HepG2 (cell line): ENCODE measurements around the gene DHFR2. TPM values are rescaled to one million over a fixed set of nuclear protein-coding genes. Genes with fewer than 3 reads are reported as not detected.
A peak's percentile ranks its signal among the peaks of the same experiment; 100 is the strongest.

Experiments used
- MAZ ChIP-seq, 2 experiments: sonication (generic) in 1 of 2; formaldehyde crosslinking in 1 of 2; IDR thresholded peaks; 2 replicates each; pipeline versions ENCODE4 v1.5.0 to v1.6.1; 2012 to 2020; ENCODE audit warnings: low read depth in 2 of 2, mild to moderate bottlenecking in 2 of 2, borderline replicate concordance in 1 of 2, improper control_type of control experiment in 1 of 2, low read length in 1 of 2, missing genetic modification reagents in 1 of 2, moderate library complexity in 1 of 2
- MTF2 ChIP-seq: sonication (generic); formaldehyde crosslinking; IDR thresholded peaks from 2 replicates; pipeline ENCODE4 v1.5.0; 2020; ENCODE audit warnings: missing genetic modification reagents, borderline replicate concordance
- MXI1 ChIP-seq: IDR thresholded peaks from 3 replicates; pipeline ENCODE4 v1.6.1; 2012; ENCODE audit warnings: low read depth, low read length, inconsistent platforms, borderline replicate concordance
- NFYC ChIP-seq: IDR thresholded peaks from 2 replicates; pipeline ENCODE4 v1.6.1; 2016; ENCODE audit warnings: missing genetic modification reagents, missing compliant biosample characterization
- POLR2A ChIP-seq, 2 experiments: IDR thresholded peaks; 2 replicates each; pipeline ENCODE4 v1.6.1; 2011; ENCODE audit warnings: low read depth in 2 of 2, low read length in 2 of 2, mild to moderate bottlenecking in 1 of 2, moderate library complexity in 1 of 2; ENCODE audit not compliant: insufficient read depth in 1 of 2
- PRMT3 ChIP-seq: sonication (generic); formaldehyde crosslinking; IDR thresholded peaks from 2 replicates; pipeline ENCODE4 v1.8.1; 2022; ENCODE audit warnings: low read depth, mild to moderate bottlenecking, moderate library complexity, missing genetic modification reagents, borderline replicate concordance
- RBFOX2 ChIP-seq: fragments of 200-400 bp; formaldehyde crosslinking; IDR thresholded peaks from 2 replicates; pipeline ENCODE4 v1.6.1; 2017; ENCODE audit warnings: low read depth, mild to moderate bottlenecking, low read length
- REPIN1 ChIP-seq: sonication (generic); formaldehyde crosslinking; IDR thresholded peaks from 2 replicates; pipeline ENCODE4 v1.8.0; 2022; ENCODE audit warnings: missing genetic modification reagents, low read depth, mild to moderate bottlenecking, borderline replicate concordance
- SALL2 ChIP-seq: sonication (generic); formaldehyde crosslinking; IDR thresholded peaks from 2 replicates; pipeline ENCODE4 v1.8.1; 2023; ENCODE audit warnings: mild to moderate bottlenecking, missing genetic modification reagents, inconsistent platforms
- TGIF2 ChIP-seq: IDR thresholded peaks from 2 replicates; pipeline ENCODE4 v1.6.1; 2016; ENCODE audit warnings: control low read depth, missing compliant biosample characterization
- ZBTB7B ChIP-seq: sonication (generic); formaldehyde crosslinking; IDR thresholded peaks from 2 replicates; pipeline ENCODE4 v1.4.0; 2020; ENCODE audit warnings: missing genetic modification reagents
- ZNF207 ChIP-seq: fragments of 450-650 bp; IDR thresholded peaks from 2 replicates; pipeline ENCODE4 v1.6.1; 2016; ENCODE audit warnings: antibody characterized with exemption, borderline replicate concordance
- ZNF224 ChIP-seq: sonication (generic); formaldehyde crosslinking; IDR thresholded peaks from 2 replicates; pipeline ENCODE4 v1.5.0; 2020; ENCODE audit warnings: mild to moderate bottlenecking, missing genetic modification reagents
- ZNF235 ChIP-seq: sonication (generic); formaldehyde crosslinking; IDR thresholded peaks from 2 replicates; pipeline ENCODE4 v1.8.1; 2023; ENCODE audit warnings: mild to moderate bottlenecking, missing genetic modification reagents, borderline replicate concordance
- ZNF3 ChIP-seq: IDR thresholded peaks from 2 replicates; pipeline ENCODE4 v1.7.0; 2017; ENCODE audit warnings: inconsistent platforms
- ZNF563 ChIP-seq: sonication (generic); formaldehyde crosslinking; IDR thresholded peaks from 2 replicates; pipeline ENCODE4 v1.8.0; 2022; ENCODE audit warnings: mild to moderate bottlenecking, moderate library complexity, missing genetic modification reagents
- ZNF629 ChIP-seq: sonication (generic); formaldehyde crosslinking; conservative IDR thresholded peaks from 2 replicates; pipeline ENCODE4 v1.5.0; 2020; ENCODE audit warnings: missing genetic modification reagents
- ZNF7 ChIP-seq: IDR thresholded peaks from 2 replicates; pipeline ENCODE4 v1.6.1; 2016; ENCODE audit warnings: missing biosample characterization, missing genetic modification reagents
- ZSCAN20 ChIP-seq: sonication (generic); formaldehyde crosslinking; IDR thresholded peaks from 2 replicates; pipeline ENCODE4 v1.4.0; 2020; ENCODE audit warnings: missing genetic modification reagents, mild to moderate bottlenecking, borderline replicate concordance
- polyA plus RNA-seq, 8 experiments: library from polyadenylated mRNA; depleted of rRNA in 3 of 8; stranded (reverse) in 7 of 8; unstranded in 1 of 8; fragments of >200 nt; fragmentation: Illumina TruSeq in 4 of 8; extraction: Trizol in 4 of 8; gene quantifications; 2 replicates each; pipeline versions ENCODE4 v1.2.1 to v1.2.3, GENCODE V29; 2011 to 2016; ENCODE audit warnings: low read depth in 4 of 8, missing spikeins in 1 of 8, mixed read lengths in 1 of 8; ENCODE audit not compliant: insufficient read depth in 1 of 8
- total RNA-seq, 5 experiments: library from RNA; depleted of rRNA; stranded (reverse); fragments of >200 nt; fragmentation: Illumina TruSeq; extraction: Trizol; gene quantifications; 2 replicates each; pipeline ENCODE4 v1.2.3, GENCODE V29; 2016; ENCODE audit warnings: low read depth in 1 of 5
- TF ChIP-seq, protein P1 (sequence below): sonication (generic); formaldehyde crosslinking; IDR thresholded peaks from 2 replicates; pipeline ENCODE4 v1.9.0; 2022; ENCODE audit warnings: missing genetic modification reagents, mild to moderate bottlenecking, borderline replicate concordance
- TF ChIP-seq, protein P2 (sequence below): IDR thresholded peaks from 2 replicates; pipeline ENCODE4 v1.6.1; 2016; ENCODE audit warnings: missing compliant biosample characterization, missing genetic modification reagents, borderline replicate concordance
- TF ChIP-seq, protein P3 (sequence below): IDR thresholded peaks from 2 replicates; pipeline ENCODE4 v1.6.1; 2018; ENCODE audit warnings: missing genetic modification reagents
- TF ChIP-seq, protein P4 (sequence below): sonication (generic); formaldehyde crosslinking; IDR thresholded peaks from 2 replicates; pipeline ENCODE4 v1.4.0; 2020; ENCODE audit warnings: missing genetic modification reagents; ENCODE audit errors: not compliant biosample characterization

DHFR2 gene
- total and polyA plus RNA-seq, 2 of the 13 experiments (the other 11 are each of a cell fraction or from before 2014, with no cell fraction given) = 1.4 to 4.6 TPM

DNA sequence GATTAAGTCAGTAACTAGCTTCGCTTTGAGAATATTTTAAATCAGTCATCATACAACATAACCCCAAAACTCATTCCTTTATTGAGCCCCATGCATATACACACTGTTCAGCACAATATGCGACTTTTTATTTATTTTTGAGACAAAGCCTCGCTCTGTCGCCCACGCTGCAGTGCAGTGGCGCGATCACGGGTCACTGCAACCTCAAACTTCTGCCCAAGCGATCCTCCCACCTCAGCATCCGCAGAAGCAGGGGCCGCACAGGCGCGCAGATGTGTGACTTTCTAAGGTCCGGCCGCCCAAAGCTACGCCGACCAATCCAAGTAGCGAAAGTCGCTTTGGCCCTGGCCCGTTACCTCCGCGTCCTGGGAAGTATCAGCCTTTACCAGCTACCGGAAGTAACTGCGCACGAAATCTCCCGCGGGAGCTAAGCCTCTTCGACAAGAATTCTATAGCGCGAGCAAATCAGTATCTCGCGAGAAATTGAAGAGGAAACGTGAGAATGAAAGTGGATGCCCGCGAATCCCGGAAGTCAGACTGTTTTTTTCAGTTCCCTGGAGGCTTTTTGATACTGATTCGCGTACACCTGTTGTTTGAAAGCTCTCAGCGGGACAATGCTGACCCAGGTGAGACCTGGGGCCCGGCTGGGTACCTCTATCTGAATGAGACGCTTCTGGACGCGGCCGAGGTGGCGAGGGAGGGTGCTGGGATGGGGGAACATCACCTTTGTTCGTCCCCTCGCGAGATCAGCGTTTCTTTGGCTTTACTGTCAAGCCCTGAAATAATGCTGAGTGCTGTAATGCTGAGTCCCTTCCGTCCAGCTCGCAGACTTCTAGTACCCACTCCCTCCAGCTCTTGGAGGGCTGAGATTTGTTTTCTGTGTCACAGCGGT is at the start of gene DHFR2, which contains the start of gene NSUN3 (continued):
- TF ChIP-seq NFYC (CRISPR knock-in tag) = peak; percentile 75
- TF ChIP-seq RBFOX2 = peak; percentile 72
- no peak for TF ChIP-seq MAZ (IDR thresholded peaks at IDR 0.05; ENCODE audit: borderline replicate concordance, low read depth, low read length)
- TF ChIP-seq MAZ (CRISPR knock-in tag; IDR thresholded peaks at IDR 0.05; ENCODE audit: low read depth) = peak; percentile 11; the same call in 1 of the 2 replicates
- TF ChIP-seq, protein P1, sequence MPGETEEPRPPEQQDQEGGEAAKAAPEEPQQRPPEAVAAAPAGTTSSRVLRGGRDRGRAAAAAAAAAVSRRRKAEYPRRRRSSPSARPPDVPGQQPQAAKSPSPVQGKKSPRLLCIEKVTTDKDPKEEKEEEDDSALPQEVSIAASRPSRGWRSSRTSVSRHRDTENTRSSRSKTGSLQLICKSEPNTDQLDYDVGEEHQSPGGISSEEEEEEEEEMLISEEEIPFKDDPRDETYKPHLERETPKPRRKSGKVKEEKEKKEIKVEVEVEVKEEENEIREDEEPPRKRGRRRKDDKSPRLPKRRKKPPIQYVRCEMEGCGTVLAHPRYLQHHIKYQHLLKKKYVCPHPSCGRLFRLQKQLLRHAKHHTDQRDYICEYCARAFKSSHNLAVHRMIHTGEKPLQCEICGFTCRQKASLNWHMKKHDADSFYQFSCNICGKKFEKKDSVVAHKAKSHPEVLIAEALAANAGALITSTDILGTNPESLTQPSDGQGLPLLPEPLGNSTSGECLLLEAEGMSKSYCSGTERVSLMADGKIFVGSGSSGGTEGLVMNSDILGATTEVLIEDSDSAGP (CRISPR knock-in tag) = peak; percentile 81; the same call in 1 of the 2 replicates
- peak; percentile 39; the same call in 1 of the 2 replicates for TF ChIP-seq ZBTB7B (CRISPR knock-in tag)
- no peak for TF ChIP-seq ZNF235
- peak; percentile 36; the same call in 1 of the 2 replicates for TF ChIP-seq ZNF224 (CRISPR knock-in tag)
- no peak for TF ChIP-seq MTF2 (CRISPR knock-in tag)
- TF ChIP-seq PRMT3 (CRISPR knock-in tag) = no peak
- 0 out of 2 replicates have a peak, but pooled peaks have one; percentile 47 for TF ChIP-seq SALL2 (CRISPR knock-in tag)
- TF ChIP-seq, protein P2, sequence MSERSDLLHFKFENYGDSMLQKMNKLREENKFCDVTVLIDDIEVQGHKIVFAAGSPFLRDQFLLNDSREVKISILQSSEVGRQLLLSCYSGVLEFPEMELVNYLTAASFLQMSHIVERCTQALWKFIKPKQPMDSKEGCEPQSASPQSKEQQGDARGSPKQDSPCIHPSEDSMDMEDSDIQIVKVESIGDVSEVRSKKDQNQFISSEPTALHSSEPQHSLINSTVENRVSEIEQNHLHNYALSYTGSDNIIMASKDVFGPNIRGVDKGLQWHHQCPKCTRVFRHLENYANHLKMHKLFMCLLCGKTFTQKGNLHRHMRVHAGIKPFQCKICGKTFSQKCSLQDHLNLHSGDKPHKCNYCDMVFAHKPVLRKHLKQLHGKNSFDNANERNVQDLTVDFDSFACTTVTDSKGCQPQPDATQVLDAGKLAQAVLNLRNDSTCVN (CRISPR knock-in tag) = peak; percentile 13; the same call in 1 of the 2 replicates
- no peak for TF ChIP-seq ZNF207
- peak; percentile 74 to 77 for TF ChIP-seq POLR2A (IDR thresholded peaks at IDR 0.05; ENCODE audit: insufficient read depth in 1 of 2, low read depth in 2 of 2, low read length in 2 of 2)
- TF ChIP-seq, protein P3, sequence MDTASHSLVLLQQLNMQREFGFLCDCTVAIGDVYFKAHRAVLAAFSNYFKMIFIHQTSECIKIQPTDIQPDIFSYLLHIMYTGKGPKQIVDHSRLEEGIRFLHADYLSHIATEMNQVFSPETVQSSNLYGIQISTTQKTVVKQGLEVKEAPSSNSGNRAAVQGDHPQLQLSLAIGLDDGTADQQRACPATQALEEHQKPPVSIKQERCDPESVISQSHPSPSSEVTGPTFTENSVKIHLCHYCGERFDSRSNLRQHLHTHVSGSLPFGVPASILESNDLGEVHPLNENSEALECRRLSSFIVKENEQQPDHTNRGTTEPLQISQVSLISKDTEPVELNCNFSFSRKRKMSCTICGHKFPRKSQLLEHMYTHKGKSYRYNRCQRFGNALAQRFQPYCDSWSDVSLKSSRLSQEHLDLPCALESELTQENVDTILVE (CRISPR knock-in tag) = peak; percentile 62
- TF ChIP-seq REPIN1 (CRISPR knock-in tag) = peak; percentile 35; the same call in 1 of the 2 replicates
- peak; percentile 9; the same call in 1 of the 2 replicates for TF ChIP-seq TGIF2 (CRISPR knock-in tag)
- TF ChIP-seq ZNF7 = no peak
- no peak for TF ChIP-seq ZNF629 (CRISPR knock-in tag)
- TF ChIP-seq MXI1 = peak; percentile 70; the same call in 1 of the 3 replicates
- peak; percentile 11; the same call in 1 of the 2 replicates for TF ChIP-seq ZSCAN20 (CRISPR knock-in tag)
- TF ChIP-seq, protein P4, sequence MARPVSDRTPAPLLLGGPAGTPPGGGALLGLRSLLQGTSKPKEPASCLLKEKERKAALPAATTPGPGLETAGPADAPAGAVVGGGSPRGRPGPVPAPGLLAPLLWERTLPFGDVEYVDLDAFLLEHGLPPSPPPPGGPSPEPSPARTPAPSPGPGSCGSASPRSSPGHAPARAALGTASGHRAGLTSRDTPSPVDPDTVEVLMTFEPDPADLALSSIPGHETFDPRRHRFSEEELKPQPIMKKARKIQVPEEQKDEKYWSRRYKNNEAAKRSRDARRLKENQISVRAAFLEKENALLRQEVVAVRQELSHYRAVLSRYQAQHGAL (CRISPR knock-in tag) = no peak
- TF ChIP-seq ZNF563 (CRISPR knock-in tag) = peak; percentile 69; the same call in 1 of the 2 replicates
- no peak for TF ChIP-seq ZNF3 (CRISPR knock-in tag)
